ENCODE data around the gene ATRAID.

The ATRAID gene

DNA sequence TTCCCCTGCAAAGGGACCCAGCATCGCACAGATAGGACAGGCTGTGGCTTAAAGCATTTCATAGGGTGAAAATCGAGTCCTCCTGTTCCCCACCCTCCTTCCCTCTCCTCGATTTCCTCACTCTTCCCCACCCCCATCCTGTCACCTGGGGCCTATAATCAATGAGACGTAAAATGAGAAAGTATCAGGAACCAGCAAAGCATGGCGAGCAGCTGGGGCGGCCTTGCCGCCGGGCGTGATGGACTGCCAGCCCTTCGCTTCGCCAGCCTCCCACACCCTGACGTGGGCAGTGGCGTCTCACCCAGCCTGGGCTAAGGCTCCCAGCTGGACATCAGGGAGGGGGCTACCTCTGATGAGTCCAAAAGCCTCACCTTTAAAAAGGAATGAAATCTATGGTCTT is 39.9 kb downstream of the ATRAID start:
- H3K27me3 ChIP-seq (ENCODE audit: control insufficient read depth, low read length): peaks cover 5% of the 10 kb centered on the region; the same call in 1 of the 2 replicates
- 0 out of 2 replicates have a peak, but pooled peaks cover 4% of the 10 kb centered on the region for H3F3A ChIP-seq (ENCODE audit: control insufficient read depth, insufficient read depth)
- no peak overlapping the region for H3K4me3 ChIP-seq (ENCODE audit: low read length)
- H3K9me3 ChIP-seq (ENCODE audit: control insufficient read depth, insufficient read depth, low read length): no peaks in the 10 kb centered on the region
- H3K27ac ChIP-seq (ENCODE audit: low read depth, low read length): no peak overlapping the region
- H3K4me2 ChIP-seq (ENCODE audit: low read length): peak overlapping the region; percentile 50
- TF ChIP-seq, protein P1, sequence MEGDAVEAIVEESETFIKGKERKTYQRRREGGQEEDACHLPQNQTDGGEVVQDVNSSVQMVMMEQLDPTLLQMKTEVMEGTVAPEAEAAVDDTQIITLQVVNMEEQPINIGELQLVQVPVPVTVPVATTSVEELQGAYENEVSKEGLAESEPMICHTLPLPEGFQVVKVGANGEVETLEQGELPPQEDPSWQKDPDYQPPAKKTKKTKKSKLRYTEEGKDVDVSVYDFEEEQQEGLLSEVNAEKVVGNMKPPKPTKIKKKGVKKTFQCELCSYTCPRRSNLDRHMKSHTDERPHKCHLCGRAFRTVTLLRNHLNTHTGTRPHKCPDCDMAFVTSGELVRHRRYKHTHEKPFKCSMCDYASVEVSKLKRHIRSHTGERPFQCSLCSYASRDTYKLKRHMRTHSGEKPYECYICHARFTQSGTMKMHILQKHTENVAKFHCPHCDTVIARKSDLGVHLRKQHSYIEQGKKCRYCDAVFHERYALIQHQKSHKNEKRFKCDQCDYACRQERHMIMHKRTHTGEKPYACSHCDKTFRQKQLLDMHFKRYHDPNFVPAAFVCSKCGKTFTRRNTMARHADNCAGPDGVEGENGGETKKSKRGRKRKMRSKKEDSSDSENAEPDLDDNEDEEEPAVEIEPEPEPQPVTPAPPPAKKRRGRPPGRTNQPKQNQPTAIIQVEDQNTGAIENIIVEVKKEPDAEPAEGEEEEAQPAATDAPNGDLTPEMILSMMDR (IDR thresholded peaks at IDR 0.05; ENCODE audit: low read depth, low read length, poor library complexity, severe bottlenecking): no peak
- TF ChIP-seq EZH2phosphoT487 (IDR thresholded peaks at IDR 0.05; ENCODE audit: borderline replicate concordance, low read length): no peak
- H3K36me3 ChIP-seq (ENCODE audit: control insufficient read depth, low read length): no peaks in the 10 kb centered on the region
- no peaks in the 10 kb centered on the region for H3K79me2 ChIP-seq (ENCODE audit: control insufficient read depth, low read length)
- H3K4me1 ChIP-seq (ENCODE audit: control insufficient read depth, low read length): peaks cover 31% of the 10 kb centered on the region
- no peaks in the 10 kb centered on the region for H3K9me2 ChIP-seq (replicated peaks; ENCODE audit: control insufficient read depth, low read length)
- no peaks in the 10 kb centered on the region for H4K20me1 ChIP-seq (ENCODE audit: control insufficient read depth, insufficient read depth, low read depth, low read length)

DNA sequence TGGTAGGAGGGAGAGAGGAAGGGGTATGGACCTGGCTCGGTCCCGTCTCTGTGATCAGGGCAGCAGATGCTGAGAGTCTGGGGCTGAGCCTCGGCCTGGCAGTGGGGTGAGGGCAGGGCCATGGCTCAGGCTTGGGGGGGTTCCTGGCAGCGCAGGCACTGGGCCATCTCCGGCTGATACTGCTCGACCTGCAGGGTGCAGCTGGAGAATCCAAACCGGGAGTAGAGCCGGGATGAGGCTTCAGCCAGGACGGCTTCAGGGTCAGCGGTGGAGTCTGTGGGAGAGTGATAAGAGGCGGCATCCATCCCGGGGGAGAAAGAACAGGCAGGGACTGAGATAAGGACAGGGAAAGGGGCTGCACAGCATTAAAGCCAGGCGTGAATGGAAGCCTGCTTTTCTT is 43.3 kb downstream of the ATRAID start:
- TF ChIP-seq EZH2phosphoT487 (IDR thresholded peaks at IDR 0.05; ENCODE audit: borderline replicate concordance, low read length): no peak
- TF ChIP-seq, protein P1 (IDR thresholded peaks at IDR 0.05; ENCODE audit: low read depth, low read length, poor library complexity, severe bottlenecking): no peak
- Histone ChIP-seq H3F3A (ENCODE audit: control insufficient read depth, insufficient read depth) (0 out of 2 replicates have a peak, but pooled peaks cover 4% of the 10 kb centered on the region), H3K9me3 (ENCODE audit: control insufficient read depth, insufficient read depth, low read length) (no peaks in the 10 kb centered on the region), H3K79me2 (ENCODE audit: control insufficient read depth, low read length) (no peaks in the 10 kb centered on the region), H3K36me3 (ENCODE audit: control insufficient read depth, low read length) (no peaks in the 10 kb centered on the region), H3K4me3 (ENCODE audit: low read length) (no peak overlapping the region), H3K4me1 (ENCODE audit: control insufficient read depth, low read length) (peaks cover 19% of the 10 kb centered on the region), H4K20me1 (ENCODE audit: control insufficient read depth, insufficient read depth, low read depth, low read length) (no peaks in the 10 kb centered on the region), H3K9me2 (replicated peaks; ENCODE audit: control insufficient read depth, low read length) (no peaks in the 10 kb centered on the region), H3K27ac (ENCODE audit: low read depth, low read length) (no peak overlapping the region), H3K27me3 (ENCODE audit: control insufficient read depth, low read length) (peaks cover 13% of the 10 kb centered on the region), H3K4me2 (ENCODE audit: low read length) (no peak overlapping the region)

DNA sequence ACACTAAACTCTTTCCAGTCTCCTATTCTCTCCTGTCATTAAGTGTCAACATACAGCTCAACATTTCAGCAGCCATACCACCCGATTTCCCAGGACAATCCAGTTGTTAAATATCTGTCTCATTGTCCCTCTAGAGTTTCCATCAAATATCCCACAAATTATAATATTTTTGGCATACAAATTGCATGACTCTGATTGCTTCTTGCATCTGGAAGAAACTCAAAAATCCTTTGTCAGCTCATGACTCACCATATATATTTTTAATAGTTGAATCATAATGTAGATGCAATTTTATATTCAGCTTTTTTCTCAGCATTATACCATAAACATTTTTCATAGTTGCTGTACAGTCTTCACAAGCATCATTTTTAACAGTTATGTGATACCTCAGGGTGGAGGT is 43.8 kb downstream of the ATRAID start:
- Histone ChIP-seq H3K4me1 (ENCODE audit: control insufficient read depth, low read length) (peaks cover 14% of the 10 kb centered on the region), H3K4me2 (ENCODE audit: low read length) (no peak overlapping the region), H4K20me1 (ENCODE audit: control insufficient read depth, insufficient read depth, low read depth, low read length) (no peaks in the 10 kb centered on the region), H3K4me3 (ENCODE audit: low read length) (no peak overlapping the region), H3K27me3 (ENCODE audit: control insufficient read depth, low read length) (peaks cover 17% of the 10 kb centered on the region), H3K9me2 (replicated peaks; ENCODE audit: control insufficient read depth, low read length) (no peaks in the 10 kb centered on the region), H3K9me3 (ENCODE audit: control insufficient read depth, insufficient read depth, low read length) (no peaks in the 10 kb centered on the region), H3F3A (ENCODE audit: control insufficient read depth, insufficient read depth) (0 out of 2 replicates have a peak, but pooled peaks cover 4% of the 10 kb centered on the region), H3K36me3 (ENCODE audit: control insufficient read depth, low read length) (no peaks in the 10 kb centered on the region), H3K27ac (ENCODE audit: low read depth, low read length) (no peak overlapping the region), H3K79me2 (ENCODE audit: control insufficient read depth, low read length) (no peaks in the 10 kb centered on the region)
- TF ChIP-seq EZH2phosphoT487 (IDR thresholded peaks at IDR 0.05; ENCODE audit: borderline replicate concordance, low read length): no peak
- TF ChIP-seq, protein P1 (IDR thresholded peaks at IDR 0.05; ENCODE audit: low read depth, low read length, poor library complexity, severe bottlenecking): no peak

Data from DOHH2 (cell line).